Adipocyte (in vitro differentiated cells): ENCODE results near the gene PLCXD3.
A peak's percentile ranks its signal among the peaks of the same experiment; 100 is the strongest.

Experiments
- DNase-seq: peaks from one replicate; pipeline ENCODE4 v3.0.0-alpha.2; 2015; ENCODE audit warnings: low read depth
- H3K27me3 ChIP-seq: replicated peaks from 2 replicates; pipeline ENCODE4 v1.7.0; 2013; ENCODE audit warnings: mild to moderate bottlenecking, low read length, moderate library complexity; ENCODE audit not compliant: control insufficient read depth, insufficient read depth
- H3K36me3 ChIP-seq: 2 replicates; pipeline ENCODE4 v1.7.0; 2013; ENCODE audit warnings: low read length, mild to moderate bottlenecking, moderate library complexity; ENCODE audit not compliant: control insufficient read depth, insufficient read depth, severe bottlenecking
- H3K4me1 ChIP-seq: 2 replicates; pipeline ENCODE4 v1.7.0; 2013; ENCODE audit warnings: mild to moderate bottlenecking, low read length, moderate library complexity; ENCODE audit not compliant: control insufficient read depth, insufficient read depth
- H3K4me3 ChIP-seq: 2 replicates; pipeline ENCODE4 v1.7.0; 2013; ENCODE audit warnings: mild to moderate bottlenecking, low read length, moderate library complexity
- H3K9ac ChIP-seq: 2 replicates; pipeline ENCODE4 v1.7.0; 2013; ENCODE audit warnings: mild to moderate bottlenecking, low read length, moderate library complexity
- H3K9me3 ChIP-seq: 2 replicates; pipeline ENCODE4 v1.7.0; 2013; ENCODE audit warnings: mild to moderate bottlenecking, low read length, moderate library complexity; ENCODE audit not compliant: control insufficient read depth

PLCXD3 gene, protein sequence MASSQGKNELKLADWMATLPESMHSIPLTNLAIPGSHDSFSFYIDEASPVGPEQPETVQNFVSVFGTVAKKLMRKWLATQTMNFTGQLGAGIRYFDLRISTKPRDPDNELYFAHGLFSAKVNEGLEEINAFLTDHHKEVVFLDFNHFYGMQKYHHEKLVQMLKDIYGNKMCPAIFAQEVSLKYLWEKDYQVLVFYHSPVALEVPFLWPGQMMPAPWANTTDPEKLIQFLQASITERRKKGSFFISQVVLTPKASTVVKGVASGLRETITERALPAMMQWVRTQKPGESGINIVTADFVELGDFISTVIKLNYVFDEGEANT

DNA sequence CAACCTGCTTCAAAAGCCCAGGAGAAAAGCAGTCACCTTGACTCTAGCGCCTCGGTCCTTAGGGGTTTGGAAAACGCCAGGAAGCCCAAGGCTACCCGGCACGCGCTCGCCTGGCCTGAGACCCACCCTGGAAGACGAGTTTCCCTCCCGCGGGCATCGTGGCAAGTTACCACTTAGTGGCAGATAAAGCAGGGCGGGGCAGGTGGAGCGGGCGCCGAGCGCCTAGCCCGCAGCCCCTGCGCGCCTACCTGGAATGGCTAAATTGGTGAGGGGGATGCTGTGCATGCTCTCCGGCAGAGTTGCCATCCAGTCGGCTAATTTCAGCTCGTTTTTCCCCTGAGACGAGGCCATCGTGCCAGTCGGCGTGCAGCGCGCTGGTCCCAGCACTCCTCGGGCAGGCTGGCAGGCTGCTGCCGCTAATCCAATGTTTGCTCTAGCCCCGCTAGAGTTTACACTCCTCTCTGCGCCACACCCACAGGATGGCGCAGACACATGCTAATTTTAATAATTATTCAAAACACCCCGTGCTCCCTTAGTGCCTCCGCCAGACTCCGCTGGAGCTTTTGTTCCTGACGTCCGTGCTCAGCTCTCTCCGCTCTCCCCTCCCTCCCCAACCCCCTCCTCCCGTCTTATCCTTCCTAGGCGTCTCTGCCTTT is at the start of gene PLCXD3:
TSS of gene PLCXD3 (minus strand) at position 426 of the 656 bp plus-strand sequence. CDS start at position 351, 75 bp downstream.
- DNase-seq, result peak; percentile 34
- peak within 1 kb of the TSS; percentile 86 for H3K4me3 ChIP-seq
- peak within 1 kb of the TSS; percentile 74 for H3K9ac ChIP-seq
- no peaks in the 10 kb centered on the region for H3K36me3 ChIP-seq
- peaks cover 23% of the 10 kb centered on the region for H3K4me1 ChIP-seq
- H3K9me3 ChIP-seq, result no peaks in the 10 kb centered on the region
- peaks cover 10% of the 10 kb centered on the region for H3K27me3 ChIP-seq

DNA sequence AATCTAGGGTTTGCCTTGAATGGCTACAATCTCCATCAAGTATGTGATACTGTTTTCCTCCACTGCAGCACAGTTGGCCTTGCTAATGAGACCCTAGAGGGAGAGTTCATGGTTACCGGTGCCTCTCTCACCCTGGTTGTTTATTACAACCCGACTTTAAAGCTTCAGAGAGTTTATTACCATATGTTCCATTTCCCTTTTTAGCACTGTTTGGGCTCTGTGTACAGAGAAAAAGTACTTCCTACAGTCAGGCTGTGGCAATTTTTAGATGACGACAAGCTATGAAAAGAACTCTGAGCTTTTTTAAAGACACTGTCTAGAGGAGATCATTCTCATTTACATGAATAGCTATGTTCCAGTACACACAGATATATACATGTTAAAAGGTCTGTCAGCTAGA is 48.8 kb upstream of the PLCXD3 start:
- H3K9ac ChIP-seq, result no peak overlapping the region
- H3K9me3 ChIP-seq, result no peaks in the 10 kb centered on the region
- no peak overlapping the region for H3K4me3 ChIP-seq
- no peak for DNase-seq
- H3K27me3 ChIP-seq, result no peaks in the 10 kb centered on the region
- H3K36me3 ChIP-seq, result no peaks in the 10 kb centered on the region
- H3K4me1 ChIP-seq, result no peaks in the 10 kb centered on the region

DNA sequence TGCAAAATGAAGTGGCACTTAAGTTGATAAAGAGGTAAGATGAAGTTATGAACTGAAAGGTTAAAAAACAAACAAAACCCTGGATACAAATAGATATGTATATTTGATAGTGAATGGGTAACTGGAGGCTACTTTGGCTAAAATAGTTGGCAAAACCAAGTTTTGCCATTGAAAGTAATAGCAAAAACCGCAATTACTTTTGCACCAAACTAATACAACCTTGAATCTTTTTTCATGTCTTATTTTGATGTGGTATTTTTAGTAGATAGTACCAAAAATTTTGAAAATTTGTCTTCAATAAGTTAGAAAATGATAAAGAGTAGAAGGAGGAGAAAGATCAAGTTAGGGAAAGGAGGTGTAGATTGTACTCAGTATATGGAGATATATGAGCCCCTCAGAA is 47.9 kb upstream of the PLCXD3 start:
- Histone ChIP-seq H3K9me3 (no peaks in the 10 kb centered on the region), H3K27me3 (no peaks in the 10 kb centered on the region), H3K9ac (no peak overlapping the region), H3K4me1 (no peaks in the 10 kb centered on the region), H3K36me3 (no peaks in the 10 kb centered on the region), H3K4me3 (no peak overlapping the region)
- no peak for DNase-seq

DNA sequence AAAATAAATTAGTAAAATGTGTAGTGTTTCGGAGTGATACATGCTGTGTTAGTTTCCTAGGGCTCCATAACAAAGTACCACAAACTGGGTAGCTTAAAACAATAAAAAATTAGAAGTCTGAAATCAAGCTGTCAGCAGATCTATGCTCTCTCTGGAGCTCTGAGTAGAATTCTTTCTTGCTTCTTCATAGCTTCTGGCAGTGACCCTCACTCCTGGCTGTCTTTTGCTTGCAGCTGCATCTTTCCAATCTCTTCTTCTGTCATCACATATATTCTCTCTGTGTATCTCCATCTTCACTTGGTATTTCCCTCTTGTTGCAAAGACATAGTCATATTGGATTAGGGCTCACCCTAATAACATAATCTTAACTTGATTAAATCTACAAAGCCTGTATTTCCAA is 37.6 kb upstream of the PLCXD3 start:
- no peak overlapping the region for H3K4me3 ChIP-seq
- H3K36me3 ChIP-seq, result no peaks in the 10 kb centered on the region
- no peak for DNase-seq
- no peak overlapping the region for H3K9ac ChIP-seq
- H3K27me3 ChIP-seq, result no peaks in the 10 kb centered on the region
- H3K9me3 ChIP-seq, result peaks cover 5% of the 10 kb centered on the region
- no peaks in the 10 kb centered on the region for H3K4me1 ChIP-seq

DNA sequence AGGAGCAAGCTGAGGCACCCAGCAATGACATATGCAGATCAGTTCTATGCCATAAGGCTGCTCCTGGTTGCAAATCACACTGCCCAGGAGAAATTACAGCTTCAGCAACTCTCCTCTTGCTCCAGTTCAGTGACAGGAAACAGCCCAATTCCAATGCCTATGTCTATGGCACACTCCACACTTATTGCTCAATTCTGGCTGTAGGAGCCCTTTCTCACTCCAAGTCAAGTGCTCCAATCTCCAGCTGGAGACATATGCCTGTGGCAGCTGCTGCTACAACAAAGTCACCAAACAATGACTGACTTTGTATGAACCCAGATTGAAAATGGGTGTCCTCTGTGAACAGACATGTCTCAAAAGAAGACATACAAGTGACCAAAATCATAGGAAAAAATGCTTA is 31.8 kb upstream of the PLCXD3 start:
- no peak for DNase-seq
- no peak overlapping the region for H3K4me3 ChIP-seq

DNA sequence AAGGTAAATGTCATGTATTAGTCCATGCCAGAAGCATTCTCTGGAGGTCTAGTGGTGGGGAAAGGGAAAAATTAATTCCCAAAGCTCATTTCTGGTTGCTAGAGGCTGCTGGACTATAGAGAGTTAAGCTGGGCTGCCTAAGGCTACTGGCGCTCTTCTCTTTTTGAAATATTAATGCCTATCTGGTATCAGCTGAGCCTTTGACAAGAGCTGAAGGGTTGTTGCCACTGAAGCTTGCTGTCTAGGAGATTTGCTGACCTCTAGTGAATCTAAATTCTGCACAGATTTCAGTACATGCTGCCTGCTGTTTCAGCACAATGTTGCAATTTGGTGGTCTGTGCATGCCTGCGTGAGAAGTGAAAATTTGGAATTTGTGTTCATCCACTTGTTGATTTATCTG is 29.1 kb upstream of the PLCXD3 start:
- no peak overlapping the region for H3K4me3 ChIP-seq
- no peaks in the 10 kb centered on the region for H3K4me1 ChIP-seq
- H3K9me3 ChIP-seq, result peaks cover 7% of the 10 kb centered on the region
- no peaks in the 10 kb centered on the region for H3K27me3 ChIP-seq
- H3K9ac ChIP-seq, result no peak overlapping the region
- no peak for DNase-seq
- no peaks in the 10 kb centered on the region for H3K36me3 ChIP-seq

More for the DNA sequence above, 31.8 kb upstream of the PLCXD3 start:
- H3K9me3 ChIP-seq, result peaks cover 5% of the 10 kb centered on the region
- H3K36me3 ChIP-seq, result no peaks in the 10 kb centered on the region
- no peaks in the 10 kb centered on the region for H3K4me1 ChIP-seq
- no peaks in the 10 kb centered on the region for H3K27me3 ChIP-seq
- H3K9ac ChIP-seq, result no peak overlapping the region

DNA sequence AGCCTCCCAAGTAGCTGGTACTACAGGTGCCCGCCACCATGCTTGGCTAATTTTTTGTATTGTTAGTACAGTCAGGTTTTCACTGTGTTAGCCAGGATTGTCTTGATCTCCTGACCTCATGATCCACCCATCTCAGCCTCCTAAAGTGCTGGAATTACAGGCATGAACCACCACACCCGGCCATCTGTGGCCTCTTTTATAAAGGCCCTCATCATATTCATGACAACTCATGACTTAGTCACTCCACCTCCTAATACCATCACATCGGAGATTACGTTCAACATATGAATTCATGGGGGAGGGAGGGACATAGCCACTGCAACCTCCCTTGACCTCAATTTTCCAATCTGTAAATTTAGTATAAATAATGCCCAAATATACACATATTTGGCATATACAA is 27.2 kb upstream of the PLCXD3 start:
- Histone ChIP-seq H3K9ac (no peak overlapping the region), H3K9me3 (peaks cover 7% of the 10 kb centered on the region), H3K27me3 (no peaks in the 10 kb centered on the region), H3K36me3 (no peaks in the 10 kb centered on the region), H3K4me3 (no peak overlapping the region), H3K4me1 (no peaks in the 10 kb centered on the region)
- no peak for DNase-seq

DNA sequence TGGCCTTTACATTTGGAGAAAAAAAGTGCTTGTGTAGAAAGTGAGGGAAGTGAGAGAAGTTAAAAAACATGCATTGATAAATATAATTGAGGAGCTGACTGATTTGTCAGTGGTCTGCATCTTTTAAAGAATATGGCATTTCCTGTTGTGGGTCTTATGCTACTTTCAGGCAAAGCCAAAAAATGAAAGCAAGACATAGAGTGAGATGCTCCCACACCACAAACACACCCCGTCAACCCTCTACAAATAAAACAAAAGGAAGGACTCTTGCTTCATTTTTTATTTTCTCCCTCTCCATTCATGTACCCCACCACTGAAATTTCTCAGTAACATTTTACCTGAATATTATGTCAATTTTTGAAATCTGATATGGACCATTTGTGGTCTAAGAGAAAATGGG is 22.1 kb upstream of the PLCXD3 start:
- Histone ChIP-seq H3K9ac (no peak overlapping the region), H3K4me3 (no peak overlapping the region)

DNA sequence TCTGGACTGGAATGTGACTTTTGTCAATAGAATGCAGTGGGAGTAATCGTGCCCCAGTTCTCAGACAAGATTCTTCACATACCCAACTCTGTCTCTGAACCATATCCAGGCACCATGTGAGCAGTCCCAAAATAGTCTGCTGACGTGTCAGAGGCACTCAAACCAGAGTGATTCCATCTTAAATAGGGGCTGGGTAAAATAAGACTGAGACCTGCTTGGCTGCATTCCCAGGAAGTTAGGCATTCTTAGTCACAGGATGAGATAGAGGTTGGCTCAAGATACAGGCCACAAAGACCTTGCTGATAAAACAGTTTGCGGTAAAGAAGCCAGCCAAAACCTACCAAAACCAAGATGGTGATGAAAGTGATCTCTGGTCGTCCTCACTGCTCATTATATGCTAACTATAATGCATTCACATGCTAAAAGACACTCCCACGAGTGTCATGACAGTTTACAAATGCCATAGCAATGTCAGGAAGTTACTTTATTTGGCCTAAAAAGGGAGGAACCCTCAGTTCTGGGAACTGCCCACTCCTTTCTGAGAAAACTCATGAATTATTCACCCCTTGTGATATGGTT is 16.9 kb upstream of the PLCXD3 start:
- no peaks in the 10 kb centered on the region for H3K27me3 ChIP-seq
- peak; percentile 67 for DNase-seq
- no peaks in the 10 kb centered on the region for H3K36me3 ChIP-seq
- peaks cover 11% of the 10 kb centered on the region for H3K4me1 ChIP-seq
- no peak overlapping the region for H3K4me3 ChIP-seq
- peaks cover 12% of the 10 kb centered on the region for H3K9me3 ChIP-seq
- H3K9ac ChIP-seq, result no peak overlapping the region

More for the DNA sequence above, 22.1 kb upstream of the PLCXD3 start:
- H3K27me3 ChIP-seq, result no peaks in the 10 kb centered on the region
- DNase-seq, result no peak
- peaks cover 3% of the 10 kb centered on the region for H3K4me1 ChIP-seq
- H3K9me3 ChIP-seq, result peaks cover 15% of the 10 kb centered on the region
- no peaks in the 10 kb centered on the region for H3K36me3 ChIP-seq

DNA sequence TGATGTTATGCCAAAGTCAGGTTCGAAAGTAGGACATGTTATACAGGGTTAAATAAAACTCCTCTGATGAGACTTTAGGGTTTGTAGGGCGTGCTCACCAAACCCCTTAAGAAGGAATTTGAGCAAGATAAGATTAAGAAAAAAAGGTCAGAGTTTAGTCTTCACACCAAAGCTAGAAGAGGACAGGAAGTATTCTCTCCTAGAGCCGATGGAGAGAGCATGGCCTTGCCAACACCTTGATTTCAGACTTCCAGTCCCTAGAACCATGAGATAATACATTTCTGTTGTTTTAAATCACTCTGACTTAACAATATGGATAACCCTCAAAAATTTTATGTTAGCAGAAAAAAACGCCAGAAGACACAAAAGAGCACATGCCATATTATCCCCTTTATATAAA is 16.3 kb upstream of the PLCXD3 start:
- Histone ChIP-seq H3K9ac (peak overlapping the region; percentile 20), H3K27me3 (no peaks in the 10 kb centered on the region)
- DNase-seq, result no peak

DNA sequence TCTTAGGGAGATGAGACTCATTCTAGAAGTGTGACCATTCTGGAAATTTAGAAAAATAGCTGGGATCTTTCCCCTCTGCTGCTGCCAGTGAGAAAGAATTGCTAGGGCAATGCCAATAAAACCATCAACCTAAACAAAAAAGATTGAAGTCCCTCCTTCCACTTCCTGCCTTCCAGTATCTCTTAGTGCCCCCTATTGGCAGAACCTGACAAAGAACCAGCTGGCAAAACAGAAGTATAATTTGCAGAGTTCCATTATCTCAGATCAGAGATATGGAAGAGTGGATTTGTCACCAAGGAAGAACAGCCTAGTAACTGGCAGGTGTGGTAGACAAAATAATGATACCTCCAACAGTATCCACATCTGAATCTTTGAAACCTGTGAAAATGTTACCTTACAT is 13.8 kb upstream of the PLCXD3 start:
- peaks cover 11% of the 10 kb centered on the region for H3K4me1 ChIP-seq

More for the DNA sequence above, 16.3 kb upstream of the PLCXD3 start:
- Histone ChIP-seq H3K4me3 (no peak overlapping the region), H3K36me3 (no peaks in the 10 kb centered on the region), H3K9me3 (peaks cover 12% of the 10 kb centered on the region), H3K4me1 (peaks cover 11% of the 10 kb centered on the region)

More for the DNA sequence above, 13.8 kb upstream of the PLCXD3 start:
- no peak for DNase-seq
- Histone ChIP-seq H3K27me3 (no peaks in the 10 kb centered on the region), H3K9ac (no peak overlapping the region), H3K9me3 (peaks cover 12% of the 10 kb centered on the region), H3K4me3 (no peak overlapping the region), H3K36me3 (no peaks in the 10 kb centered on the region)
